Measurements from ENCODE around the gene CCDC18.
"Not testable (repeated sequence)": the region's sequence is repeated elsewhere in the genome, so short reads cannot be mapped to it uniquely, and the experiment has no call there.

The CCDC18 gene

DNA sequence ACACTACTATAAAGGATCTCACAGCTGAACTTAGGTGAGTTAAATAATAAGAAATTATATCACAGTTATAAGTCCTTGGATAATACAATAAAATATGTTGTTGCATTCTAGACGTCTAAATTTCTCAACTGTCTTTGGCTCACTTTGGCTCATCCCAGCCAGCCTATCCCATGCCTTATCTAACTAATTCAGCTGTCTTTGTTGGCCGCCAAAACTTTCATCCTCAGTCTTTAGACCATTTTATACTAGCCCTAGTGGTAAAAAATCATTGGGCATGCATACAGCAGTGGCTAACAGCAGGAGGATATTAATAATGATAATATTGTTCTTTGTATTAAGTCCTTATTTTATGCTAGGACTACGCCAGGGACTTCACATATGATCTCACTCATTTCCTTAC is 59.3 kb downstream of the CCDC18 start:
- DNase-seq: no peak

DNA sequence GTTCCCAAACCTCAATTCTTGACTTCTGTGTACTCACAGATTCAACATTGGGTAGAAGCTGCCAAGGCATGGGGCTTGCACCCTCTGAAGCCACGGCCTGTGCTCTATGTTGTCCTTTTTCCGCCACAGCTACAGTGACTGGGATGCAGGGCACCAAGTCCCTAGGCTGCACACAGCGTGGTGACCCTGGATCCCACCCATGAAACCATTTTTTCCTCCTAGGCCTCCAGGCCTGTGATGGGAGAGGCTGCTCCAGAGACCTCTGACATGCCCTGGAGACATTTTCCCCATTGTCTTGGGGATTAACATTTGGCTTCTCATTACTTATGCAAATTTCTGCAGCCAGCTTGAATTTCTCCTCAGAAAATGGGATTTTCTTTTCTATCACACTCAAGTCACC is 62.7 kb downstream of the CCDC18 start:
- not testable (repeated sequence) for DNase-seq

DNA sequence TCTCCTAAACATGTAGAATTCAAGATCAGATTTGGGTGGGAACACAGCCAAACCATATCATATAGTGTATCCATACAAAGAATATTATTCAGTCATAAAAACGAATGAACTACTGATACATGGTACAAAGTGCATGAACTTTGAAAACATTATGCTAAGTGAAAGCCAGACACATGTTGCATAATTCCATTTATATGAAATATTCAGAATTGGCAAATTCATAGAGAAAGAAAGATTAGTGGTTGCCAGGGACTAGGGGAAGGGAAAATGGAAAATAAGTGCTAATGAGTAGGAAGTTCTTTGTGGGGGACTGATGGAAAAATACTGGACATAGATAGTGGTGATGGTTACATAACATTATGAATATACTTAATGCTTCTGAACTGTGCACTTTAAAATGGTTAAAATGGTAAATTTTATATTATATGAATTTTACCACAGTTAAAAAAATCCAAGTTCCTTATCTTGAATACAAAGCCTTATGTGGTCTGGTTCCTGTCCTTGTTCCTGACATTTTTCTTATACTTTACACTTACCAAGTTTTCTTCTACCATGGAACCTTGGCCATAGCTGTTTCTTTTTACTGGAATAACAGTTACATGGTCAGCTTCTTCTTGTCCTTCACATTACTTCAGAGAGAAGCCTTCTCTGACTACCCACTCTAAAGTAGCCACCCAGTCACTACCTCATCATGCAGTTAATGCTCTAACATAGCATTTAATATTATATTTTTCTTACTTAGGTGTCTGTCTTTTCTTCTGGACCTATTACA is 64.0 kb downstream of the CCDC18 start:
- no peak for DNase-seq

DNA sequence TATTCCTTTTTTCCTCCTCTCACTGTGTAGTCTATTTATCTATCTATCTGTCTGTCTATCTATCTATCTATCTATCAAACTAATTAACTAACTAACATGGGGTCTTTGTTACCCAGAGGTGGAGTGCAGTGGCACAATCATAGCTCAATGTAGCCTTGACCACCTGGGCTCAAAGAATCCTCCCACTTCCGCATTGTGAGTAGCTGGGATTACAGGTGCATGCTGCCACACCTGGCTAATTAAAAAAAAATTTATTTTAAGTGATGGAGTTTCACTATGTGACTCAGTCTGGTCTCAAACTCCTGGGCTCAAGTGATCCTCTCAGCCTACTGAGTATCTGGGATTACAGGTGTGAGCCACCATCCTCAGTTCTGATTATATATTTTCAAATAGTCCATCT is 71.4 kb downstream of the CCDC18 start:
- DNase-seq: no peak

DNA sequence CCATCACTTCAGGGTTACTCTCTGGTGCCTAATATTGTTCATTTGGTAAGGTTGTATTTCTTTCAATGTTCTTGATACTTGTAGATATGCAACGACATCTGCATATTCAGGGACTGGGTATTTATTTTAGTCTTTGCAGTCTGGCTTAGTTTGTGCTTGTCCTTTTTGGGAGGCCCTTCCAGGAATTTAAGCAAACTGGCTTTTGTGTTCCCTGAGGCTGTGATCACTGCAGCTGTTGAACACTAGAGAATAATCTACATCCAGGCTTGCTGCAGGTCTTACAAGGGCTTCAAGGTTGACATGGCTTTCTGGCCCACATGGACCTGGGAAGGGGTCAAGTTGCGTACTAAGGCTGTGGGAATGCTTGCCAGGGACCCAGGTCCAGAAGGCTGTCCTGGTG is 72.1 kb downstream of the CCDC18 start:
- no peak for DNase-seq

DNA sequence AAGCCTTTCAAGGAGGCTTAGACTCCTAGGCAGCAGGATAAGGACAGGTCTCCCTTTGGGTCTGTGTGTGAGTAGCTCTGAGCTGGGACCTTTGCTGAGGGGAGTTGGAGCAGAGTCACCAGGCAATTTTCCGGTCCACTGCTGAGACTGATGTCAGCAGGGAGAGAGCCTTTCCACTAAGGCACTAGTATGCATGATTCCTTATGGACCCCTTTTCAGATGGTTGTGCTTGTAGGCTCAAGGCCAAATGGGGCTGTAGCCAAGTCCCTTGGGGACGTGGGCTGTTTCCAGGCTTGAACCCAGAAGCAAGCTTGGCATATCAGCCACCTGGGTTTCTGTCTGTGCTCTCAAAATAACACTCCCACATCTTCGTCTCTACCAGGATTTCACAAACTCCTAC is 73.0 kb downstream of the CCDC18 start:
- DNase-seq: peak; percentile 74 to 93

DNA sequence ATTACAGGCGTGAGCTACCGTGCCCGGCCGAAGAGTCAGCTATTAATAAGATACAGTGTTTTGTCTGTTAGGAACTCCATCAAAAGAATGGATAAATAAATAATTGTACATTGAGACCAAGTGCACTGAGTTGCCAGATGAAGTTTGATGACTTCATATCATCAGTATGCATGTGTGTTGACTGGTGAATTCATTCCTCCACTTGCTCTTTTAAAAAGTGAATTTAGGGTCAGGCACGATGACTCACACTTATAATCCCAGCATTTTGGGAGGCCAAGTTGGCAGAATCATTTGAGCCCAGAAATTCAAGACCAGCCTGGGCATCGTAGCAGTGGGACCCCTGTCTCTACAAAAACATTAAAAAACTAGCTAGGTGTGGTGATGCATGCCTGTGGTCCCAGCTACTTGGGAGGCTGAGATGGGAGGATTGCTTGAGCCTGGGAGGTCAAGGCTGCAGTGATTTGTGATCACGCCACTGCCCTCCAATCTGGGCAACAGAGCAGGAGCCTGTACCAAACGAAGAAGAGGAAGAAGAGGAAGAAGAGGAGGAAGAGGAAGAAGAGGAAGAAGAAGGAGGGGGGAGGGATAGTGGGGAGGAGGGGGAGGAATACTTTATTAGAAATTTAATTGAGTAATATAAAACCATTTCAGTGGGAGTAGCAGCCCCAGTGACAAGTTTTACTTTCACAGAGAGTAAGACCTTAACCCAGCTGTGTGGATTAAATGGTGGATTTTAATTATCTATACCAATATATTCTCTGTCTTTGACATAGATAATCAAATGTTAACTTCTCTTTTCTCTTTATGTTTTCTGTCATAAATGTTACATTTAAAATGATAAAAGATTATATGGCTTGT is 74.9 kb downstream of the CCDC18 start:
- DNase-seq: no peak

DNA sequence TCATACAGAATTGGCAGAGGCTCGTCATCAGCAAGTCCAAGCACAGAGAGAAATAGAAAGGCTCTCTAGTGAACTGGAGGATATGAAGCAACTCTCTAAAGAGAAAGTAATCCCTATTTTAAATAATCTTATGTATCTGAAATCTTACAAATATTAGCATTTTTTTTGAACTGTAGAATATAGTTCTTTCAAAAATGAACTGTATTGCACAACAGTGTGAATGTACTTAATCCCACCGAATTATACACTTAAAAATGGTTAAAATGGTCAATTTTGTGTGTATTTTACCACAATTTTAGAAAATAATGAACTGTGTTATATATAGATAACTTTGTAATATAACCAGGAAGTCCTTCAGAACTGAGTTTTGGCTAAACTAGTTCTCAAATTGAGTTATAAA is 75.9 kb downstream of the CCDC18 start:
- no peak for DNase-seq

DNA sequence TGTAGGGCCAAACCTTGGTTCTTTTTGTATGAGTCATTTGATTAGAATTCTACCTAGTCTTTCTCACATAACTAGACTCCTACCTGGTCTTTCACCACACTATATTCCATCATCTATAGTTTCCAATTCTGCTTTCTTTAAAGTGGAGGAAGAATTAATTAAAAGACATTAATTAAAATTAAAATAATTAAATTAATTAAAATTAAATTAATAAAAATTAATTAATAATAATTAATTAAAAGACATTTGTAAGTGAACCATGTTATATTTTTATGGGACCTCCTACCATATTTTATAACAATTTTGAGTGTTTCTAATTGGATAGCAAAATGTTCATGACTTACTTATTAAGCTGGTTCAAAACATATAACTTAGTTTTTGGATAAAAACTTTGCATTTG is 77.4 kb downstream of the CCDC18 start:
- no peak for DNase-seq

DNA sequence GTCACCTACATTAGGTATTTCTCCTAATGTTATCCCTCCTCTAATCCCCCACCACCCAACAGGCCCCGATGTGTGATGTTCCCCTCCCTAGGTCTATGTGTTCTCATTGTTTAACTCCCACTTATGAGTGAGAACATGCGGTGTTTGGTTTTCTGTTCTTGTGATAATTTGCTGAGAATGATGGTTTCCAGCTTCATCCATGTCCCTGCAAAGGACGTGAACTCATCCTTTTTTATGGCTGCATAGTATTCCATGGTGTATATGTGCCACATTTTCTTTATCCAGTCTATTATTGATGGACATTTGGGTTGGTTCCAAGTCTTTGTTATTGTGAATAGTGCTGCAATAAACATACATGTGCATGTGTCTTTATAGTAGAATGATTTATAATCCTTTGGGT is 80.2 kb downstream of the CCDC18 start:
- DNase-seq: not testable (repeated sequence)

DNA sequence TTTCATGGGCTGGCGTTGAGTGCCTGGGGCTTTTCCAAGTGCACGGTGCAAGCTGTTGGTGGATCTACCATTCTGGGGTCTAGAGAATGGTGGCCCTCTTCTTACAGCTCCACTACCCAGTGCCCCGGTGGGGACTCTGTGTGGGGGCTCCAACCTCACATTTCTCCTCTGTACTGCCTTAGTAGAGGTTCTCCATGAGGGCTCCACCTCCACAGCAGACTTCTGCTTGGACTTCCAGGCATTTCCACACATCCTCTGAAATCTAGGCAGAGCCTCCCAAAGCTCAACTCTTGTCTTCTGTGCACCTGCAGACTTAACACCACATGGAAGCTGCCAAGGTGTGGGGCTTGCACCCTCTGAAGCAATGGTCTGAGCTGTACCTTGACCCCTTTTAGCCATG is 82.1 kb downstream of the CCDC18 start:
- no peak for DNase-seq

DNA sequence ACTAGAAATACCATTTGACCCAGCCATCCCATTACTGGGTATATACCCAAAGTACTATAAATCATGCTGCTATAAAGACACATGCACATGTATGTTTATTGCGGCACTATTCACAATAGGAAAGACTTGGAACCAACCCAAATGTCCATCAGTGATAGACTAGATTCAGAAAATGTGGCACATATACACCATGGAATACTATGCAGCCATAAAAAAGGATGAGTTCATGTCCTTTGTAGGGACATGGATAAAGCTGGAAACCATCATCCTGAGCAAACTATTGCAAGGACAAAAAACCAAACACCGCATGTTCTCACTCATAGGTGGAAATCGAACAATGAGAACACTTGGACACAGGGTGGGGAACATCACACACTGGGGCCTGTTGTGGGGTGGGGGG is 88.4 kb downstream of the CCDC18 start:
- DNase-seq: not testable (repeated sequence)

DNA sequence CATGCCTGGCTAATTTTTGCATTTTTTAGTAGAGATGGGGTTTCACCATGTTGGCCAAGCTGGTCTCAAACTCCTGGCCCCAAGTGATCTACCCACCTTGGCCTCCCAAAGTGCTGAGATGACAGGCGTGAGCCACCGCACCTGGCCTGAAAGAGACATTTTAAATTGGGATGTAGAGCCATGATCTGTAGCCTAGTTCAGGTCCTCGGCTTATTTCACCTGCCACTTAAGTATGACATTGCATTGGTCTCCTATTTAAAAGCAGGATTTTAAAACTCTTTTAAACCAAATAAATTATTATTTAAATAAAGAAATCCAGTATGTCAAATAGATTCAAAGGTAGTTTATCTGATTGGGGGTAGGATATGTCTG is 94.7 kb downstream of the CCDC18 start:
- not testable (repeated sequence) for DNase-seq

DNA sequence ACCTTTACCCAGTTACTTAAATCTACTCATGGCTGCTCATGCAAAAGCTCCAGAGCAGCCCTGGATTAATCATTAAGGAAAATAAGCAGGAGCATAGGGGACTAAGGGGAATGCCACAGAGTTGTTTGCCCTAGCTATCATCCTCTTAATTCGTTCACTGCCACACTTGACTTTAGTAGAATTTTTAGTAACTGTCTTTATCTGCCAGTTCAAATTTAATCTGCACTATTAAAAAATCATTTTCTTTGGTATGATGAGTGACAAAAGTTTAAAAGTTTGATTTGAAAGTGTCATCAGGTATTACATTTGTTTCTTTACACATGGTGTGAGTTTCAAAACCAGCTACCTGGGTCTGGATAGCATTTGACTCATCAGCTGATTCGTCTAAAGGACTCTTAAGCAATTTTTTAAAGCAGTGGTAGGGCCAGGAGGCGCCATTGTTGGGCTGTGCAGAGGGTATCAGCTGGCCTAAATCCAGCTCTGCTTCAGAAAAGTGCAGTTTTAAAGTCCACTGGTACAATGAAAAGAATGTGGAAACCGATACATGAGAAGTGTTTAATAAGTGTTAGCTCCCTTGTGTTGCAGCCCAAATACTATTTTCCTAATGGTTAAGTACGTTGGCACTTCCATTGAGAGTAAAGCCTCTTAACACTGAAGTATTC is 95.2 kb downstream of the CCDC18 start:
- DNase-seq: no peak

DNA sequence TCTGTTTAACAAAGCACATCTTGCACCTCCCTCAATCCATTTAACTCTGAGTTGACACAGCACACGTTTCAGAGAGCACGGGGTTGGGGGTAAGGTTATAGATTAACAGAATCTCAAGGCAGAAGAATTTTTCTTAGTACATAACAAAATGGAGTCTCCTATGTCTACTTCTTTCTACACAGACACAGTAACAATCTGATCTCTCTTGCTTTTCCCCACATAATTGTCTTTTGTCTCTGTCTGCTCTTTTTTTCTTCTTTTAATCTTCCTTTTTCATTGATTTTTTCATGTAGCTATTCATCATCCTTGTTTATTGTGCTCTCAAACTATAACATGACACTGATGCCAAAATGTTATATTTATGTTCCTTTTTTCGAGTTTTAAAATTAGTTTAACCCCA is 97.0 kb downstream of the CCDC18 start:
- not testable (repeated sequence) for DNase-seq

DNA sequence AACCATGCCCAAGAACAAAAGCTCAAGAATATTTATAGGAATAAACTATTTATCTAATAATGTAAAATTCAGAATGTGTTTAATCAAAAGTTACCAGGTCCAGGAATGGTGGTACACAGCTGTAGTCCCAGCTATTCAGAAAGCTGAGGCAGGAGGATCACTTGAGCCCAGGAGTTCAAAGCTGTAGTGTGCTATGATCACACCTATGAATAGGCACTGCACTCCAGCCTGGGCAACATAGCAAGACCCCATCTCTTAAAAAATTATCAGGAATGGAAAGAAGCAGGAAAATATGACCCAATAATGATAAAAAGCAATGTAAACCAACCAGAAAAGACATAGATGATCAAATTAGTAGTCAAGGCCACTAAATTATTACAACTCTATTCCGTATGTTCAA is 103.0 kb downstream of the CCDC18 start:
- DNase-seq: no peak

DNA sequence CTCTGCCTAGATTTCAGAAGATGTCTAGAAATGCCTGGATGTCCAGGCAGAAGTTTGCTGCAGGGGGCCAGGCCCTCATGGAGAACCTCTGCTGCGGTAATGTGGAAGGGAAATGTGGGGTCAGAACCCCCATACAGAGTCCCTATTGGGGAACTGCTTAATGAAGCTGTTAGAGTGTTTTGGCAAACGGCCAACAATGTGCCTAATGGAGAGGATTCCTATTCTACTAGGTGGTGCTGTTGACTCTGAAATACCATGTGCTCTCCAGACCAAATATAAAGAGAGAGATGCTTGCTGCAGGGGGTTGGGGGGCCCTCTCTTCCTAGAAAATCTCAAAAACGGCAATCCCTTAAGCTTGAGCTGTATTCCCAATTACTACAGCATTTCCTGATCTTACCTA is 108.0 kb downstream of the CCDC18 start:
- peak in 1 of 2 experiments; percentile 27 for DNase-seq

DNA sequence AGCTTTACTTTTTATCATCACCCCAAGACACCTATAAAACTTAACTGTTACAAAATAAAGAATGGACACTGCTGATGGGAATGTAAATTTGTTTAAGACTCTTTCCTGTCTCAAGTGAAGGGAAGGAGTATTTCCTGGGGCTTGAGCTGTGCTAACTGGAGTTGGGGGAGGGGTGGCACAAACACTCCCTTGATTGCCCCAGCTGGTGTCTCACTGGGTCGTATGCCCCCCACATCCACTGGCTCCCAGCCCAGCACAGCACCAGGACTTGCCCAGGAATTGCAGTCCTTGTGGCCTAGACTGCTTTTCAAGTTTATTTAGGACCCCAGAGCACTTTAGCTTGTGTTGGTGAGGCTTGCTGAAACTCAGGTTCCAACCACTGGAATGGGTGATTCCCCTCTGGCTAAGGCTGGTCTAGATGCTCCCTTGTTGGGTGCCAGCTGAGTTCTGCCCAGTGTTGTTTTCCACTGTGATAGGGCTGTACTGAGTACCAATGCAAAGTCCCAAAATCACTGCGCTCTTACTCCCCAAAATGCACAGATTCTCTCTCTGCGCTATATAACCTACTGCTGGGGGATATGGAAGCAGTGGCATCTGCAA is 116.1 kb downstream of the CCDC18 start:
- peak in 1 of 2 experiments; percentile 12 for DNase-seq

DNA sequence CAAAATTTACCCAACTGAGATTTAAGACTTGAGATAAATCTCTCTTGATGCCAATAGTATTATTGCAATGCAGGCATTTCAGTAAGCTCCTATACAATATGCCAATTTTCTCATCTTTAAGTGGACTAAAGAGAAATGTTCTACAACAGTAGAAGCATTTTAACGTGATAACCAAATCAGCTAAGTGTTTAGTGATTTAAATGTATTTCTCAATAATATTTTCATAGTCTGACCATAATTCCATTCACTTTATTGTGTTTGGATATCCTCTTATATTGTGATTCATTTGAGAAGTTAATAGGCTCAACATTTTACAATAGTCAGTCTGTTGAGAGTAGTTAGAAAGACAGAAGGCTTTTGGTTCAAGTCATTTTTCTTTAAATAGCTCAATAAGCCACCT is 120.6 kb downstream of the CCDC18 start:
- DNase-seq: no peak

DNA sequence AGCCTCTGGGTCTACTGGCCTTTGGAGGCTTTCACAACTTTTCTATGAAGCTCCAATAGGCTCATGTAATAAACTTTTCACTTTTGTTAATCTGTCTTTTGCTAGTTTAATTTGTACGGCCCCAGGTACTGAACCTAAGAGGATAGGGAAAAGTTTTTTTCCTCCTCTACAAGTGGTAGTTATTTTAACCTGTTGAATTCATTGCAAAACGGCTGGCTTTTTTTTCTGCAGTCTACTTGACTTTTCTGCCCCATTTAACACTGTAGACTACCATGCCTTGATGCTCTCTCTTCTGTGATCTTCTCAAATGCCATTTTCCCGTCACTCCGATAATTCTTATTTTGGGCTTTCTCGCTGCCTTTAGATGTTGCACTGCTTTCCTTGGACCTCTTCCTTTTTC is 121.6 kb downstream of the CCDC18 start:
- DNase-seq: no peak

DNA sequence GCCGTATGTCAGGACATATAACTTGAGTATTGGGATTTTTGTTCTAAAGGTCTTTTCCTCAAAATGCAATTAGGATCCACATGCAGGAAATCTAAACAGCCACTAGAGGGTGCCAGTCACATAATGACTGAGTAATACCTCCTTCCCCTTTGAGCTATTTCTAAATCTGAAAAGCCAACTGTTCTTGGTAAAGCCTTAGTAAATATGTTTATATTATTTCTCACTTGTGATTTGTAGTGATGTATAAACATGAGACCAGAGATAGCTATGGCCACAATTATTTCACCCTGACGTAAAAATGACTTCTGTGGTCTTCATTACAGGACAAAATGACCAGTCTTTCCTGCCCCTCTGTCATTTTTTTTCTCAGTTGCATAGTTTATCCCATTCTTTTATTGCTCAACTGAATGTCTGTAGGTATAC is 124.2 kb downstream of the CCDC18 start:
- peak; percentile 64 to 76 for DNase-seq

DNA sequence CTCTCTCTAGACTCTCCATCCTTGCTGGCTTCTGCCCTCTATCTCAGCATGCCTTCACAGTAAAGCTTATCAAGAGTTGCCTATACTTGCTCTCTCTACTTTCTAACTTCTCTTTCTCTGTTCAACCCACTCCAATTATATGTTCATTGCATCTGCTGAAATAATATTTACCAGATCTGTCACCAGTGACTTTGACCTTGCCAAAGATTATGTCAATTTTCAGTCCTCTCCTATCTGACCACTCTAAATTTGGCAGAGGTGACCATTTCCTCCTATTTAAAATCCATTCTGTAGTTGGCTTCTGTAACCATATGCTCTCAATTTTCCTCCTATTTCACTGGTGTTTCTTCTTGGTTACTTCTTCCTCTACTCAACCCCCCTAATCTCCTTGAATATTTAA is 126.4 kb downstream of the CCDC18 start:
- DNase-seq: no peak

DNA sequence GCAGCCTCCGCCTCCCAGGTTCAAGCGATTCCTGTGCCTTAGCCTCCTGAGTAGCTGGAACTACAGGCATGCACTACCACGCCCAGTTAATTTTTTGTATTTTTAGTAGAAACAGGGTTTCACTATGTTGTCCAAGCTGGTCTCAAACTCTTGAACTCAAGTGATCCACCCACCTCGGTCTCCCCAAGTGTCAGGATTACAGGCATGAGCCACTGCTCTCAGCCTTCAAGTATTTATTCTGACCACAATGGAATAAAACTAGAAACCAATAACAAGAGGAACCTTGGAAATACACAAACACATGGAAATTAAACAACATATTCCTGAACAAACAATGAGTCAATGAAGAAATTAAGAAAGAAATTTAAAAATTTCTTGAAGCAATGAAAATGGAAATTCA is 132.5 kb downstream of the CCDC18 start:
- no peak for DNase-seq

Measured in NCI-H446 (cell line).